A673 (cell line): ENCODE data around the gene CYB561D2.

ENCODE experiments used
- EZH2 ChIP-seq: fragments of 200-600 bp; sonication (generic); IDR thresholded peaks from 2 replicates; pipeline ENCODE4 v1.6.1; 2017; ENCODE audit warnings: borderline replicate concordance, low read depth, mild to moderate bottlenecking, mixed read lengths, antibody characterized with exemption, low read length; ENCODE audit not compliant: poor library complexity, severe bottlenecking
- TF ChIP-seq, protein P1 (sequence below): fragments of 300-800, 200-600 bp; sonication (generic); conservative IDR thresholded peaks from 2 replicates; pipeline ENCODE4 v1.5.1; 2017; ENCODE audit warnings: low read depth, mild to moderate bottlenecking, antibody characterized with exemption, low read length, moderate library complexity, mixed read lengths

DNA sequence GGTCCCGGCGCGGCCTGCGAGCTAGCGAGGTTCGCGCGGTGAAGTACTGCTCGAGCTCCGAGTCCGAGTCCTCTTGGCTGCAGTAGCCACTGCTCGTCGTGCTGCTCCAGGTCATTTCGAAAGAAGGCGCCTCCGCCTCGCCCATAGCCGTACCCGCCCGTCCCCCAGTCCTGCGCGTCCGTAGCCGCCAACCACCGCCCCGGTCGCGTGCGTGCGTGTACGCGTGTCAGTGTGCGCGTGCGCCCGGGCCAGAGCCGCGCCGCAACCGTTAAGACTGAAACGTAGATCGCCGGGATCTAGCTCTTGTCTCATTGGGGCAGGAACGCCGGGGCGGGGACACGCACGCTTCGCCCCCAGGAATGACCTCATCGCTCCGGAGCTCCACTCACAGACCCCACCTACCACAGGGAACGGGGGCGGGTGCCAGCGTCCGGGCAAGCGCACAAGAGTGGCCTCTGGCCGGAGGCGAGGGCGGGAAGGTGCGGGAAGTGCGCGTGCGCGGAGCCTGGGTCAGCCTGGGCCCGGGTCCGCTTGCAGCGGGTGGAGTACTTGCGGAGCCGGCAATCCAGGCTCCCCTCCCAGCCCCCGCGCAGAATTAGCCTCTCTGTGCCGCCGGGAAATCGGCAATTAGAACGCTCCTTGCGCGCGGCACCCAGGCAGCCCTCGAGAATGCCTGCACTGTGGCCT is 13.3 kb upstream of the CYB561D2 start:
- TF ChIP-seq, protein P1, sequence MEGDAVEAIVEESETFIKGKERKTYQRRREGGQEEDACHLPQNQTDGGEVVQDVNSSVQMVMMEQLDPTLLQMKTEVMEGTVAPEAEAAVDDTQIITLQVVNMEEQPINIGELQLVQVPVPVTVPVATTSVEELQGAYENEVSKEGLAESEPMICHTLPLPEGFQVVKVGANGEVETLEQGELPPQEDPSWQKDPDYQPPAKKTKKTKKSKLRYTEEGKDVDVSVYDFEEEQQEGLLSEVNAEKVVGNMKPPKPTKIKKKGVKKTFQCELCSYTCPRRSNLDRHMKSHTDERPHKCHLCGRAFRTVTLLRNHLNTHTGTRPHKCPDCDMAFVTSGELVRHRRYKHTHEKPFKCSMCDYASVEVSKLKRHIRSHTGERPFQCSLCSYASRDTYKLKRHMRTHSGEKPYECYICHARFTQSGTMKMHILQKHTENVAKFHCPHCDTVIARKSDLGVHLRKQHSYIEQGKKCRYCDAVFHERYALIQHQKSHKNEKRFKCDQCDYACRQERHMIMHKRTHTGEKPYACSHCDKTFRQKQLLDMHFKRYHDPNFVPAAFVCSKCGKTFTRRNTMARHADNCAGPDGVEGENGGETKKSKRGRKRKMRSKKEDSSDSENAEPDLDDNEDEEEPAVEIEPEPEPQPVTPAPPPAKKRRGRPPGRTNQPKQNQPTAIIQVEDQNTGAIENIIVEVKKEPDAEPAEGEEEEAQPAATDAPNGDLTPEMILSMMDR, result no peak
- no peak for TF ChIP-seq EZH2
